Eye (tissue), 1 donor: ENCODE results near the gene ALPK1.
"Not testable (repeated sequence)": the region's sequence is repeated elsewhere in the genome, so short reads cannot be mapped to it uniquely, and the experiment has no call there.

ENCODE experiments used
- DNase-seq: peaks from one replicate; pipeline ENCODE4 v3.0.0-alpha.2; 2015

Gene ALPK1

GRCh38 chr4:112473985-112474384, 176.8 kb downstream of the ALPK1 start:
- DNase-seq: no peak

GRCh38 chr4:112485930-112486329, 188.8 kb downstream of the ALPK1 start:
- DNase-seq: no peak

- DNase-seq: not testable (repeated sequence)
Observed at GRCh38 chr4:112490808-112491207, 193.6 kb downstream of the ALPK1 start.
